Measurements from ENCODE around the gene SPOCK1.

Gene SPOCK1

DNA sequence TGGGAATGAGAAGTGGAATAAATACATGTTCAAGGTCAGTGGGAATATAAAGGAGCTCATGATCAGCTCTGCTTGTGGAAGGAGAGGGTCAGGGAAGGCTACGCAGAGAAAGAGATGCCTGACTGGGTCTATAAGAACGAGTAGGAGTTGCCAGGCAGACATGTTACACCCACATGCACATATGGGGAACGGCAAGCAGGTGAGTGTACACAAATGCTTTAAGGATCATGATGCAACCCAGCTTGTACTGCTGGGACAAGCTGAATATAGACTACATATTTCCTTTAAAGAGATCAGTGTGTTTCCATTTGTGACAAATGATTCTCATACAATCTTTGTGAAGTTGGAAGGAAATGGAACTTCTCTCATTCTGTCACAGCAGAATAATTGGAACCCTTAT is 141.7 kb downstream of the SPOCK1 start:
- DNase-seq: no peak

DNA sequence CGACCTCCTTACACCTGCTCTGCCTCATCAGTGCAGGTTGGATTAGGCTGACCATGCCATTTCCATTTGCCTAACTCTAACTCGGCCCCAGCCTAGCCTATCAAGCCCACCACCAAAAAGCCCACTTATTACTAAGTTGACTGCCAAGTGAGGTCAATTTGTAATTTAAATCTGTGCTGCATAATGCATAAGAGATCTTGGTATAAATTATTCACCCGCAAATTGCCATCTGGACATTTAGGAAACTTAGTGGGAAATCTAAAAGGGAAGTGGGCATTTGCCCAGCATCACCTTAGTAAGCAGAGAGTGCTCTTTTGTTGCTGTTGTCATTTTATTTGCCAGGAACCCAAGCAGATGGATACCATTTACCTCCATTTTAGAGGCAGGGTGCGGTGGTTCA is 143.0 kb downstream of the SPOCK1 start:
- no peak for DNase-seq

DNA sequence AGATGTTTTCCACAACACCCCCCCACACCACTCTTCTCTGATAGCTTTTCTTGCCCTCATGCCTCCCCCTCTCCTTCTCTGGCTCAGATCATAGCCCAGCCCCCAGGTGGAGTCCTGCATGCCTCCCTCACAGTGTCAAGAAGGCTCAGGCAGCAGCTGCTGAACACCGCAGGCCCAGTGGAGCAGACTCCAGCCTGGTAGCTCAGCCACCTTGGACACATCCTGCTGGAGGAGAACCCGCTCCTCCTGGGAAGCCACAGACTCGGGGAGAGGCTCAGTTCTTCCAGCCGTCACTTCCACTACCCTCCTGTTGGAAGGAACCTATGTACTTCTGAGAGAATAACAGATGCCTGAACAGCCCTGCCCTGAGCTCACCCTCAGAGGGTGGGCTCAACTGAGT is 143.4 kb downstream of the SPOCK1 start:
- DNase-seq: no peak

DNA sequence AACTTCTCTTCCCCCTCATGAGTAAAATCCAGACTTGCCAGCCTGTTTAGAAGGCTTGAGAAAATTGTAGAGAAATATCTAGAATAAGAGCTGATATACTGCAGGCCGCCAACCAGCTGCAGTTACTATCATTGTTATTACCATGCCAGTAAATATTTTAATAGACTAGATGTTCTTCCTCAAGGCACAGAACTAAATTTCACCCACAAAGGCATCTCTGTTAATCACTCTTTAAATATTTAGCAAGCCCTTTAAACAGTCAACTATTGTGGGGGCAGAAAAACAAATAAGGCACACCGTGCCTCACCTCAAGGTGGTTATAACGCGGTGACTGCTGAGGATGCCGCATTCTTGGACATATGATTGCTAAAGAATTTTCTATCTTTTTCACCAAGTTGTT is 147.0 kb downstream of the SPOCK1 start:
- DNase-seq: no peak

DNA sequence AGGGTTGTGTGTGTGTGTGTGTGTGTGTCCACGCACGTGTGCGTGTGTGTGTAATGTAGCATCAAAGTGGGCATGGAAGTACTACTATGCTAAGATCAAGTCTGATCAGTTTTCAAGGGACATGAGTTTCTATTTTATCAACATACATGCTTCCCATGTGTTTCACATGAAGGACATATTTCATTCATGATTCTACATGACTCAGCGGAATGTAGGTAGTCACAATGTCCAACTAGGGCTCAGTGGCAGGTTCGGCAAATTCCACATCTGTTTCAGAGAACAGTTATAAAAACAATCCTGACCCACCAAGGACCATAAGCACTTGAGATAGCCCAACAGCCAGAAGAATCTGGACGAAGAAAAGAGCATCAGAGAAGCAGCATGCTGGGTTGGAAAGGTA is 148.3 kb downstream of the SPOCK1 start:
- no peak for DNase-seq

DNA sequence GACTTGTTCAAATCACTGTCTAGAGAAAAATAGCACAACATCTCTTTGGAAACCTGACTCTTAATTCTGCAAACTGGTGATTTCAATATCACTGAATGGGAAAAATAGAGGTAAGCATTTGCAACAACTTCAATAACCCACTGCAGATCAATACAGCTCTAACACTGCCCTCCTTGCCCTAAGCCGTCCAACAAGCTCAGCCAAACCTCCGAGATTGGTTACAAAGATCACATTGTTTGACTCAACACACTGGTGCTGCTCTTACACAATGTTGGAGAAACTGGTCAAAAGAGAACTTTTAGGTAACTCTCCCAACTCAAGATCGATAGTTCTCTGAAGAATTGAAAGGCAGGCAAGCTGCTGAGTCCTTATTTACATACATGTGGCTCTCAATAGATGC is 150.4 kb downstream of the SPOCK1 start:
- no peak for DNase-seq

DNA sequence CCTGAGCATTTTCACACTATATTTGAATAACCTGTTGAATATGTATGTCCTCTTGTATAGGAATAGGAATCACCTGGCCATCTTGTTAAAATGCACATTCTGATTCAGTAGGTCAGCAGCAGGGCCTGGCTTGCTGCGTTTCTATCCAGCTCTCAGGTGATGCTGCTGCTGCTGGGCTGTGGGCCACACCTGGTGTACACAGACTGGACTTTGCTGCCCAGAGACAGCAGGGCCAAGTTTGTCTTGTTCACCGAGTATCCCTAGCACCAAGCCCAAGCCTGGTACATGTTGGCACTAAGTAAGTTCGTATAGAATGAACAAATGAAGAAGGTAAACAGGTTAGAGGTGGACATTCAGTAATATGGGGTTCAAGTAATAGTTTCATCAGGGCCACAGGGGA is 151.3 kb downstream of the SPOCK1 start:
- no peak for DNase-seq

DNA sequence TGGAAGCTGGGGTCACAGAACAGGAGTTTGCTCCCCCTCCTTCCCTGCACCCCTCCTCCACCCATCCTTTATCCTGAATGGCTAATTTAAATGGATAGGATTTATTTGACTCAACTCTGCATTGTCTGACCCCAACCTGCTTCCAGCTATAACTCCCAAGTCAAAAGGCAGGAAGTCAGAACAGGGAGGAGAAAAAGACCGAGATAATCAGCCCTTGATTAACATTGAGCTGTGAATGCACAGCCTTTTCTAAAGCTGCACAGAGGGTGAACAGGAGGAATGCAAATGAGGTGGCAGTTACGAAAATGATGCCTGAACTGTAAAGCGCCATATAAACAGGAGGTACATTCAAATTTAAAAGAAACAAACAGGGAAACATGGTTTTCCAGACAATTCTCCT is 152.8 kb downstream of the SPOCK1 start:
- DNase-seq: no peak

DNA sequence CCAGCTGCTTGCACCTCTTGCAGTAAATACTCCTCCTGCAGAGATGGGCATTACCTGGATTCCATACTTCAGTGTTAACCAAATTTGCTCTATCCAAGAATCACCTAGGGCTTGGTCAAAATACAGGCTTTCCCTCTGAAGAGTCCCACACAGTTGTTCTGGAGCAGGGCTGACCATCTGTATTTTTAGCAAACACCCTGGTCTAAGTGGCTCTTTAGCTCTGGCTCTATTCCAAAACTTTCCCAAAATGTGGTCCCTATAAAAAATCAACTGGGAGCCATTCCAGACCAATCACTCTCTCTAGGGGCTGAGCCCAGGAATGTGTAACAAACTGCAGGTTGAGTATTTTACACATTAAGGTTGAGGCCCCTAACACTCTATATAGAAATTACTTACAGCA is 153.7 kb downstream of the SPOCK1 start:
- no peak for DNase-seq

DNA sequence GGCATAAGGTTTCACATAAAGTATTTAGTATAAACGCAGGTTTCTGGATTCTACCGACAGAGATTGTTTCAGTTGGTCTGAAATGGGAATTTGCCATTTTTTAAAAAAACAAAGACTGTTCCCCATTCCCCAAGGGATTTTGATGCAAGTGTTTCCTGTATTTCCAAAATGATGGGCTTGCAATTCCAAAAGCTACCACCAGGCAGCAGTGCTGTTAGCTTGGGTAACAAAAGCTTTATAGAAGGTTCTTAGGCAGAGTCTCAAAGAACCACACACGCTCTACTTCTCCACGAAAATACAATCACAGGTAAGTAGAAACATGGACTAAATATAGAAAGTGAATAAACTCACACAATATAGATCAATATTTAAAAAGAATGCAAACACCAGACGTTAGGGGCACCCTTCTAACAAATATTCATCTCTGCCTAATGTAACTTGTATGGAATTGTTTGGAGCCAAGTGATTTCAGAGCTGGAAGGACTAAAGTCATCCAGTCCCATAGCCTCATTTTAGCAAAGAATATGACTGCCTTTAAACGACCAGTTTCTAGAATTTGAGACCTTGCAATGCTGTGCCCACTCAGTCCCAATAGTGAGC is 154.3 kb downstream of the SPOCK1 start:
- no peak for DNase-seq

DNA sequence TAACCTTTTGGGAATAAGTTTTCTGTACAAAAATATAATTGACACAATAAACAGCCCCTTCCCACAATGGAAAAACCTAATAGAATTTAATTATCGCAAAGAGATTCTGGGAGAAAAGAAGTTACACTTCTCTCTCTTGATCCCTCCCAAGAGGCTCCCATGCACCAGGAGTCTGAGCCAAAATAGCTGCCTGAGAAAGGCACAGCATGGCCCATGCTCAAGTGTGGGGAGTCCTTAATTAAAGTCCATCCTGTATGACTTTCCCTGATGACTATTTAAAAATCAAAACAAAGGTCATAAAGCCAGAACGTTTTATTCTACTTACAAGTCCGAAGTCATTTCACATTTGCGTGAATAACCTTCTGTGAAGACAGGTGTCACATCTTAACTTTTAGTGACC is 155.1 kb downstream of the SPOCK1 start:
- DNase-seq: no peak

DNA sequence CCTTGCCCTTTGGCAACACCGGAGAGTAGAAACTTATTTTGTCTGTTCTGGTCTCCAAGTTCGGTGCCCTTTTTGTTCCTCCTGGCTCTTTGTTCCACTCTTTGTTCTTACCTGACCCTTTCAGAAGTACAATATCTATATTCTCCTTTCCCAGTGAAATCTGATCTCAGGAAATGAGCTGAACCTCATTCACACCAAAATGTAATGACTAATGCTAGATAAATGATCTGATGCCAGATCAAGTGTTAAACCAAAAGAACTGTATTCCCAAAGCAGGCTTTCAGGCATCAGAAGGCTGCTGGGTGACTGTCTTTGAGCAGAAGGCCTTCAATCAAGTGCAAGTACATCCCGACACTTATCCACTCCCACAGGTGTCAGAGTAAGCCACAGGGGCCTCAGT is 156.4 kb downstream of the SPOCK1 start:
- DNase-seq: no peak

DNA sequence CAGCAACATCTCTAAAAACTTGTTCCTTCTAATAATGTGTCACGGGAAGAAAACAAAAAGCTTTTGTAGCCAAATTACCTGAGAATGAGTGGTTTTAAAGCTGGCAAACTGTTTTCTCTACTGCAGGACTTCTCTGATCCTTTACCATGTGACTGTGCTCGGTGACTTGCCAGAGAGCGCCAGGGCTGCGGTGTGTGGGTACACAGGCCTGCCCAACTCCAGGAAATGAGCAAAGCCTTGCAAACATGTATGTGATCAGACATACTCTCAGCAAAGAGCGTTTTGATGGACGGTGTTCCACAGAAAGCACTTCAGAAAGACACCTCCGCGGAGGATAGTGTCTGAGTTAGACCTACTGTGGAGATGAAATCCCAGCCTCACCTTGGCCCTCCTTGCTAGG is 157.3 kb downstream of the SPOCK1 start:
- no peak for DNase-seq

DNA sequence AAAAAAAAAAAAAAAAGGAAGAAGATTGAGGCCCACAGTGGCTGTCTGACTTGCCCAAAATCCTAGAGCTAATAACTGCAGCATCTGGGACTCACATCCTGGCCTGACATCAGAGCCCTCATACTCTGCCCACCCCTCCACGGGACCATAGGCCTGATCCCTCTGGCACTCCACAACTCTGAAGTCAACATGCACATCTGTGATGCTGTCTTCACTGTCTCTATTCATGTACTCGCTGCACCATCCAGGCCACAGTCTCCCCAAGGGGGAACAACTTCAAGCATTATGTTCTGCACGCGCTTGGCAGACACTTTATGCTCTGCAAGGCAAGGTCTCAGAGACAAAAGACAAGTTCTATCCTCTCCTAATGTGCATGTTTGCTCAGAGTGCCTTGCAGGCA is 158.2 kb downstream of the SPOCK1 start:
- no peak for DNase-seq

DNA sequence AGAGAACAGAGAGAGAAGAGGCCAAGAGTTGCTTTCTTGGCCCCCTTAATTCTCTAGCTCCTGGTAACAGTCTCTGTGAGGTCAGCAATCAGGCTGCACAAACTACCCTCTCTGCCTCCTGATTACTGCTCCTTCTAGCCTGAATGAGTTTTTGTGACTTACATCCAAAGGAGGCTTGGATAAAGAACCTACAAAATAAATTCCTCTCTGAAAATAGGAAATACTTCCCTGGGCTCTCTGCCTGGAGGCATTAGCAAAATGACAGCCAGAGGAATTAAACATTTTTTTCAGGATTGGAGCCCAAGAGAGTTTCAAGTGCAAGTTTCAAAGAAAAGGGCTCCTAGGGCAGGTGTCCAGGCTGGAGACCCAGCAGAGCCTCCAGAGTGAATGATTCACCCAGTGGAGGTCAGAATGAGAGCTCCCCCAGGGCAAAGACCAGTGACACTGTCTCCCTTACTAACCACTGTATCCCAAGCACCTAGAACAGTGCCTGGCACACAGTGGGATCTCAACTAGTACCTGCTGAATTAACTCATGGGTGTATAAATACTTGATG is 162.5 kb downstream of the SPOCK1 start:
- DNase-seq: no peak

DNA sequence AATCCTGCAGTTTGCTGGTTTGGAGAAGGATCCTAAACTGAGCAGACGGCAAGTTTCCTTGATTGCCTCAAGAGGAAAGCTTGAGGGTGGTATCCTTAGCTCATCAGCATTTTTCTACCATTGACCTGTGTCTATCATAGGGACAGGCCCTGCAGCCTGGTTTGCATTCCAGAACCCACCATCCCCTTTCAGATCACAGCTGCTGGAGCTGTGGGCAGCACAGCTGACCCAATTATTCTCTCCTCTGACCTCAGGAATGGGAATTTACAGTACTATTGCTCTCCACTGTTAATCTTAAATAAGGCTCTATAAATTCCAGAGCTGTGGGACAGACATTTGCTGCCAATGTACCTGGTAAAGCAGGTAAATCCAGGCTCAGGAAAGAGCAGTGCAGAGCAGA is 163.0 kb downstream of the SPOCK1 start:
- DNase-seq: no peak

DNA sequence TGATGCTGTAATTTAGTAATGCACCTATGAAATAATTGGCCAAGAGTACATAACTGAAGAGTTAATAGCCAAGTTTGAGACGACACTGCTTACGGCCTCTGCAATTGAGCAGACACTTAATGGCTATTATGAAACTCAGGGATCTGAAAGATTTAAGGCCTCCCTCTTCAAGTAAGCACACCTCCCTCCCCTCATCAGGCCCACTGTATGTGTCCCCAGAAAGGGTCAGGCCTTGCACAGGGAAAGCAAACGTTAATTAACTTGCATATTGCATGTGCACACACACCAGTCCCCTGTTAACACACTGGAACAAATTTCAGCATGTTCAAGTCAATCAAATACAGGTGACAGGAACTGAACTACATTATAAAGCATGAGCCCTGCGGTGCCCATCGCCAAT is 163.6 kb downstream of the SPOCK1 start:
- DNase-seq: no peak

DNA sequence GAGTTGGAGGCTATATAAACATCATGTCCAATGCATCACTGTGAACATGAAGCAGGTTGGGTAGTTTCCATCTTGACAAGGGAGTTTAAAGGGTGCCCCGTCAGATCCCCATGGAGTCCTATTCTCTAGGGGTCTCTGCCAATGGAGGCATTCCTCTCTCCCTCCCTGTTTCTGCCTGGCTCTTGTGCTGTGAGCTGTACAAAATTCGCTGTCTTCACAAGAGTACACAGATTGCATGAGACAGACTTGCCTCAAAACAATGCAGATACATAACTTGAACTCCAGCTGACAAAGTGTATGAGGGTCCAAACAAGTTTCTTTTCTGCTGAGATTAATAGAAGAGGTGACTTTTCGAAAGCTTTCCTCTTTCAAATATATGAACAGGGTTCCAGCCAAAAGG is 165.2 kb downstream of the SPOCK1 start:
- no peak for DNase-seq

DNA sequence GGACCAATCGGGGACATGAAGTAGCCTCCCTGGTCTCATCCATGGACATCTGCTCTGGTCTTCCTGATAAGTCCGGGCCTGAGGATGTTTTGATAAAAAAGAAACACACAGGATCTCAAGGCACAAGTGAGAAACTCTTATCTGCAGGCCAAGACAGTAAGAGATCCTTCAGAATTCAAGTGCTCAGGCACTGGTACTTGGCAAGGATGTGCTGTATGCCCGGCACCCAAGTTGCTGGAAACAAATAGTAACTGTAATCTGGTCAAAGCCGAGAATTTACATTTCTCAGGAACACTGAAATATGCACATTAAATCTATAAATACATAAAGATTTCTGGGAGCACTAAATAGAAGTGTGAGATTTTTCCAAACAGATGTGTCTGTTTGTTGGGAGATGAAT is 165.7 kb downstream of the SPOCK1 start:
- no peak for DNase-seq

DNA sequence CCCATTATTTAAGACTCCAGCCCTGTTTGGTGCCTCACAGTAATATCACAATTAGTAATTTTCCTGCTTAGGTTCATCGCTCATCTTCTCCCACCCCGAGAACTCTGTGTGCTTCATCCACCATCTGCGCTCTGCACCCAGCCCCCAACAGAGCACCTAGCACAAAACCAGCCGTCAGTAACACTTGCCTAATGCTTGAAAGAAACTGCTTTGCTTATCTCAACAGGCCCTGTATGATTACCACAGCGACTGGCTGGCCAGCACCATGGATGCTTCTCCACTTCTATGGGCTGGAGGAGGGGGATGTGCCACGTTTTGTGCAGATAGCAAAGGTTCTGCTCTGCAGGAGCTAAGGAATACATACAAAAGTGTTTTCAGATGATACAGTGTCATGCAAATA is 166.8 kb downstream of the SPOCK1 start:
- no peak for DNase-seq

DNA sequence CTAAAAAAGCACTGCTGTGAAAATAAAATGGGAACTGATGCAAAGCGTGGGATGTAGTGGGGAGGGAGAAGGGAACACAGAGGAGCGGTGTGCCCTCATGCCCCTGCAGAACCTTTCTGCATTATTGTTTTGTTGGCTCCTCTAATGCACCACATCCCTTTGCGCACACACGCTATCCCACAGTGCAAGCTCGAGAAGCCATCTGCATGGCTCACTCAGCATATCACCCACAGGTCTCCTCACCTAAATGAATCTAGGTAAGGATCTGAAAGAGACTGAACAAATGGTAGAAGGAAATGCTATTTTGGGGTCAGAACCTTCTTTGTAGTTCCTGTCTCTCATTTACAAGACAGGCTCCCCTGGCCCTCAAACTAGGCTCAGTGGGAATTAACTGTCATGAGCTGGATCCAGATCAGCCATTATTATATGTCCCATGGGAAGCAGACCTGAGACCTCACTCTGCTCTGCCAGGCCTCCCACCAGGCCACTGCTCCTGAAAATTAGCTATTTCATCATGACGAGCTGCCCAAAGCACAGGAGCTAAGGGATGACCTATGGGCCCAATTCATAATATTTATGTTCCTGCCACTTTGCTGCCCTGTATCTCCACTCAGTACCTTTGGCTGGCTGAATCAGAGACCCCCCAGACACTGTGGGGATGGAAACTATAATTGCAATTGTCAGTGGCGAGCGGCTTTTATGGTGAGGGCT is 169.4 kb downstream of the SPOCK1 start:
- no peak for DNase-seq

DNA sequence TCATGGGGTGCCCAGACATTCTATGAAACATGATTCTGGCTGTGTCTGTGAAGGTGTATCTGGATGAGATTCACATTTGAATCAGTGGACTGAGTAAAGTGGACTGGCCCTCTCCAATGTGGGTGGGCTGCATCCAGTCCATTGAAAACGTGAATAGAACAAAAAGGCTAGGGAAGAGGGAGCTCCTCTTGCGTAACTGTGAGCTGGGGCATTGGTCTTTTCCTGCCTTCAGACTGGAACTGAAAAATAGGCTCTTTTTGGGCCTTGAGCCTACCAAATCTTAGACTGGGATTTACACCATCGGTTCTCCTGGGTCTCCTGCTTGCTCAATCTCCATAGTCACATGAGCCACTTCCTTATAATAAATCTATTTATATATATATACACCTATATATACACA is 170.1 kb downstream of the SPOCK1 start:
- DNase-seq: no peak

DNA sequence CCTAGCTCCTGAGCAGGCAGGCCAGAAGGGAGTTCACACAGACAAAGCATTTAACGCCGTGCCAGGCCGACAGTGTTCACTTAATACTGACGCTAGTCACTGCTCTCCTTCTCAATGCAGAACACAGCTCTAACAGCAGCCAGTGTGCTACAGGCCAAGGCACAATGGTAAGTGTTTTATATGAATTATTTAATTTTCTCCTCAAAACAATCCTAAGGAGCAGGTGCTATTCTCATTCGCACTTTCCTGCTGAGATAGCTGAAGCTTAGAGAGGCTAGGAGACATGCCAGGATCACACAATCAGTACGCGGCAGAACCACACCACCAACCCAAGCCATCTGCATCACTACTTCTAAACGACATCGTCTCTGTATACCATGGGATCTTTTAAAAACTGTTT is 170.7 kb downstream of the SPOCK1 start:
- no peak for DNase-seq

DNA sequence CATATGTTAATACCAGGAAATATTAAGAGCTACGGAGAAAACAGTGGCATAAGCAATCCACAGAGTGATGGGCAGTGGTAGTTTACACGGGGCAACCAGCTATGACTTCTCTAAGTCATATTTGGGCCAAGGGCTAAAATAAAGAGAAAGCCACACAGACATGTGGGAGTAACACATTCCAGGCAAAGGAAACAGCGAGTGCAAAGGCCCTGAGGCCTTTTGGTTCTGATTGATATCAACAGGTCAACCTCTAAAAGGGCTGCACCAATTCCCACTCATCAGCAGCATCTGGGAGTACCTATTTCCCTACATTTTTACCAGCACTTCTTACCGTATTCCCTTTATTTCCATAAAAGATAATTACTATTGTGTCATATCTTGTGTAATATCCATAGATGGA is 173.4 kb downstream of the SPOCK1 start:
- DNase-seq: no peak

Measured in effector CD8-positive, alpha-beta T cell (primary cell).